Body of pancreas (tissue), 4 donors: Measurements from ENCODE around the gene CAPN14. TPM values are rescaled to one million over a fixed set of nuclear protein-coding genes. Genes with fewer than 3 reads are reported as not detected.

Source experiments
- ATAC-seq: fragments of 150-250 bp; one replicate; pipeline ENCODE4 v1.9.1; 2016
- DNase-seq, 4 donors: peaks; one replicate each; pipeline ENCODE4 v3.0.0-alpha.2; 2019
- H3K27ac ChIP-seq, 4 donors: fragments of 200-600 bp; sonication (generic); 1 replicate in 3 of 4; 2 replicates in 1 of 4; pipeline versions ENCODE4 v1.5.1 to v1.6.1; 2016 to 2019; ENCODE audit warnings: mild to moderate bottlenecking in 1 of 4, mixed read lengths in 1 of 4, moderate library complexity in 1 of 4
- H3K27me3 ChIP-seq, 2 donors: fragments of 200-600 bp; sonication (generic); one replicate each; pipeline ENCODE4 v1.6.0; 2016; ENCODE audit warnings: mild to moderate bottlenecking in 1 of 2
- H3K36me3 ChIP-seq, 2 donors: fragments of 200-600 bp; sonication (generic); replicated peaks in 1 of 2; 2 replicates each; pipeline ENCODE4 v1.5.1; 2016; ENCODE audit warnings: low read depth in 2 of 2; ENCODE audit not compliant: insufficient read depth in 1 of 2
- H3K4me1 ChIP-seq: fragments of 200-600 bp; sonication (generic); one replicate; pipeline ENCODE4 v1.6.0; 2016
- H3K4me3 ChIP-seq, 2 donors: fragments of 200-600 bp; sonication (generic); 1 replicate in 1 of 2; 2 replicates in 1 of 2; pipeline ENCODE4 v1.5.1; 2016 to 2019
- H3K9me3 ChIP-seq, 3 donors: fragments of 200-600 bp; sonication (generic); 1 replicate in 2 of 3; 2 replicates in 1 of 3; pipeline ENCODE4 v1.5.1; 2016
- POLR2A ChIP-seq, 3 donors: fragments of 450-650 bp; IDR thresholded peaks; one replicate each; pipeline ENCODE4 v1.6.1; 2016; ENCODE audit warnings: antibody characterized with exemption in 3 of 3, mild to moderate bottlenecking in 2 of 3
- WGBS, 2 donors: methylation state at CpG; one replicate each; pipeline ENCODE4 v1.1.5; 2017; 5-methylcytosine and 5-hydroxymethylcytosine counted together
- intact Hi-C: fragments of 100-400 bp; cut with DNase I; formaldehyde crosslinking; loops from one replicate; pipeline ENCODE4 v1.15.1; 2023
- total RNA-seq, 2 donors: library from RNA; depleted of rRNA; stranded (reverse); fragments of >200 nt; gene quantifications; one replicate each; pipeline ENCODE4 v1.1.0, GENCODE V29; 2016
- TF ChIP-seq, protein P1 (sequence below), 7 experiments: fragments of 450-650 bp in 4 of 7; fragments of 200-600 bp in 3 of 7; sonication (generic) in 3 of 7; IDR thresholded peaks; one replicate each; pipeline ENCODE4 v1.5.1; 2016 to 2019; ENCODE audit warnings: antibody characterized with exemption in 7 of 7

Gene CAPN14
- total RNA-seq, 2 donors from 2014 or later: not detected

DNA sequence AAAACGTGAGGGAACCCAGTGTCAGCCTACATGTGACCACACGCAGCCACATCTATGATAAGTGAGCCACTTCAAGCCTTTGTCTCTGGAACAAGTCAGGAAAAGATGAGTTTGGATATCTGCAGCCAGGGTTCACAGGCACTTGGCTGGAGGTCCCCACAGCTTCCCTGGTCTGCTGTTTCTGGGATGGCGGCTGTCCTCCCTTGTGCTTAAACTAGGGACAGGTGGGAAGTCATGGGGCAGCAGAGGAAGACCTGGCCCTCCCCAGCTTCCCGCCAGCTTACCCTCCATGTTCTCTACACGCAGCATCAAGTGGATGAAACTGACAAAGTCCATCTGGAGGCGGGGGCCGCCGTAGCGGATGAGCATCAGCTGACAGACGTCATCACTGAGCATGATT lies 40.6 kb downstream of the CAPN14 start:
- no peaks in the 10 kb centered on the region for H3K4me1 ChIP-seq
- TF ChIP-seq POLR2A (IDR thresholded peaks at IDR 0.05): no peak
- TF ChIP-seq, protein P1, sequence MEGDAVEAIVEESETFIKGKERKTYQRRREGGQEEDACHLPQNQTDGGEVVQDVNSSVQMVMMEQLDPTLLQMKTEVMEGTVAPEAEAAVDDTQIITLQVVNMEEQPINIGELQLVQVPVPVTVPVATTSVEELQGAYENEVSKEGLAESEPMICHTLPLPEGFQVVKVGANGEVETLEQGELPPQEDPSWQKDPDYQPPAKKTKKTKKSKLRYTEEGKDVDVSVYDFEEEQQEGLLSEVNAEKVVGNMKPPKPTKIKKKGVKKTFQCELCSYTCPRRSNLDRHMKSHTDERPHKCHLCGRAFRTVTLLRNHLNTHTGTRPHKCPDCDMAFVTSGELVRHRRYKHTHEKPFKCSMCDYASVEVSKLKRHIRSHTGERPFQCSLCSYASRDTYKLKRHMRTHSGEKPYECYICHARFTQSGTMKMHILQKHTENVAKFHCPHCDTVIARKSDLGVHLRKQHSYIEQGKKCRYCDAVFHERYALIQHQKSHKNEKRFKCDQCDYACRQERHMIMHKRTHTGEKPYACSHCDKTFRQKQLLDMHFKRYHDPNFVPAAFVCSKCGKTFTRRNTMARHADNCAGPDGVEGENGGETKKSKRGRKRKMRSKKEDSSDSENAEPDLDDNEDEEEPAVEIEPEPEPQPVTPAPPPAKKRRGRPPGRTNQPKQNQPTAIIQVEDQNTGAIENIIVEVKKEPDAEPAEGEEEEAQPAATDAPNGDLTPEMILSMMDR (IDR thresholded peaks at IDR 0.05): no peak
- no peaks in the 10 kb centered on the region for H3K36me3 ChIP-seq
- H3K4me3 ChIP-seq: no peak overlapping the region
- no peaks in the 10 kb centered on the region for H3K27me3 ChIP-seq
- no peak for DNase-seq
- no peak overlapping the region for H3K27ac ChIP-seq
- intact Hi-C loops: no loop called here
- WGBS, 2 donors: 76 to 85% methylated on average over 9 to 10 of the region's 10 CpGs
- ATAC-seq: no peak
- H3K9me3 ChIP-seq: no peaks in the 10 kb centered on the region

DNA sequence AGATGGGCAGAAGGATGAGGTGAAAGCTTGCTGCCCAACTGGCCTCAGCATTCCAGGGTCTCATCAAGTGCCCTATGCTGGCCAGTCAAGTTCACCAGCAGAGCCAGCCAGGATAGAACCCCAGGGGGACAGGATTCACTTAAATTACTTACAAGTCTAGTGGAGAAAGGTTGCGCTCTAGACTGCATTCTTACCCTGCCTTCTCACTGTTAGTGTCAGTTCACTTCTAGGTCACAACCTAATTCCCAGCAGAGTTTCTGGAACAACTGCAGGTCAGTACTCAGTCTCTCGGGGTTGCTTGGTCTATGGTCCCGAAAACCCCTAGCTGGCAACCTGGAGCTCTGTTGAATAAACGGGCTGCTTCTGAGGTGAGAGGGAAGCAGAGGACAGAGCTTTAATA lies 46.2 kb downstream of the CAPN14 start:
- ATAC-seq: no peak
- no peaks in the 10 kb centered on the region for H3K4me1 ChIP-seq
- no peaks in the 10 kb centered on the region for H3K36me3 ChIP-seq
- H3K27ac ChIP-seq: no peak overlapping the region
- no peaks in the 10 kb centered on the region for H3K27me3 ChIP-seq
- TF ChIP-seq POLR2A (IDR thresholded peaks at IDR 0.05): no peak
- TF ChIP-seq, protein P1 (IDR thresholded peaks at IDR 0.05): no peak
- DNase-seq: no peak
- 69 to 73% methylated on average over 4 of the region's 4 CpGs for WGBS, 2 donors
- H3K4me3 ChIP-seq: no peak overlapping the region
- H3K9me3 ChIP-seq: no peaks in the 10 kb centered on the region
- intact Hi-C loops: loop anchor here (5.0 kb wide), 1 partner anchor 459 kb away; no protein-coding TSS in a partner anchor

DNA sequence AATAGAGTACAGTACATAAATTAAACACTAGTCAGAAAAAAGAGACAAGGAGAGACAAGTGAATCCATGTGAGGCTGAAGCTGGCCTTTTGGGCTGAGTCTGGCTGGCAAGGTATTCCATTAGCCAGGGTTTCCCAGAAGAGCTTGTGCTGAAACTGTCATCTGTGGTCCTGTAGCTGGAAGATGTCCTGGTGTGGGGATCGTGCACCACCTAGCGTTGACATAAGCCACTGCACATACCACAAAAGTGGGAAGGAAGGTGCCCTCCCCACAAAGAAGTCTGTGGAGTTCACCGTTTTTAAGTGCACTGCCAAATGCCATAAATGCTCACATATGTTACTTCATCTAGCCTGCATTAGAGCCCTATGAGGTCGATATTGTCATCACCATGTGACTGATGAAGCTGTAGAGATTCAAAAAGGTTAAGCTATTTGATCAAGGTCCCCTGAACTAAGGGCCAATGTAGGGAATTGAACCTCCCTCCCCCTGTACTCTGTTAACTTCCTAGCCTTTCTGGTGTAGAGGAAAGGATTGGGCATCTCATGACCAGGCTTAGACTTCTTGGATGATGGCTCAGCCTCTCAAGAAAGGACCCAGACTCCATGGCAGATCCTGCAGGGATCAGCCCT lies 47.1 kb downstream of the CAPN14 start:
- 0 to 3% methylated on average over 4 of the region's 4 CpGs for WGBS, 2 donors
- intact Hi-C loops: loop anchor here (5.0 kb wide), 1 partner anchor 458 kb away; no protein-coding TSS in a partner anchor
- H3K4me3 ChIP-seq: no peak overlapping the region
- peak; percentile 57 to 63 (median 59) for DNase-seq
- no peak overlapping the region for H3K27ac ChIP-seq
- no peaks in the 10 kb centered on the region for H3K9me3 ChIP-seq
- no peaks in the 10 kb centered on the region for H3K36me3 ChIP-seq
- ATAC-seq: peak; percentile 78
- TF ChIP-seq POLR2A (IDR thresholded peaks at IDR 0.05): no peak
- TF ChIP-seq, protein P1 (IDR thresholded peaks at IDR 0.05): peak; percentile 80 to 93 (median 89)
- no peaks in the 10 kb centered on the region for H3K27me3 ChIP-seq
- no peaks in the 10 kb centered on the region for H3K4me1 ChIP-seq

DNA sequence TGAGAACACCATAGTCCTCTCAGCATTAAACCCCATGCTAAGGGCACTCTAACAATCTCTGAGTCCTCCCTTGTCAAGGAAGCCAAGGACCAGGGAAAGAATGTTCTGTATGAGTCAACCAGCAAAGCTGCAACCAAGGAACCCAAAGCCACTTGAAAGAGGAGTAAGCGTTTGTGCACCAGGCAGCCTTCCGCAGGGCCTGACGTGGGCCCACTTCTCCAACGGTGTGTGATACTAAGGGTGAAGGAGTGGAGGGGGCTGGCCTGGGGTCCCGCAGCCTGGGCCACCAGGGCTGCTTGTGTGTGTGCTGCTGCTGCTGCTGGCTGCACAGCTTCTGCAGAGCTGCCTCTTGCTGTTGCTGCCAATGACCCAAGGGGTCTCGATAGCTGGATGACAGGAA lies 49.0 kb downstream of the CAPN14 start:
- intact Hi-C loops: no loop called here
- Histone ChIP-seq H3K27me3 (no peaks in the 10 kb centered on the region), H3K27ac (no peak overlapping the region), H3K36me3 (no peaks in the 10 kb centered on the region), H3K4me1 (no peaks in the 10 kb centered on the region), H3K9me3 (no peaks in the 10 kb centered on the region), H3K4me3 (no peak overlapping the region)
- DNase-seq (no peak), ATAC-seq (no peak)
- 83 to 84% methylated on average over 6 of the region's 6 CpGs for WGBS, 2 donors
- no peak for TF ChIP-seq POLR2A (IDR thresholded peaks at IDR 0.05)
- TF ChIP-seq, protein P1 (IDR thresholded peaks at IDR 0.05): no peak

DNA sequence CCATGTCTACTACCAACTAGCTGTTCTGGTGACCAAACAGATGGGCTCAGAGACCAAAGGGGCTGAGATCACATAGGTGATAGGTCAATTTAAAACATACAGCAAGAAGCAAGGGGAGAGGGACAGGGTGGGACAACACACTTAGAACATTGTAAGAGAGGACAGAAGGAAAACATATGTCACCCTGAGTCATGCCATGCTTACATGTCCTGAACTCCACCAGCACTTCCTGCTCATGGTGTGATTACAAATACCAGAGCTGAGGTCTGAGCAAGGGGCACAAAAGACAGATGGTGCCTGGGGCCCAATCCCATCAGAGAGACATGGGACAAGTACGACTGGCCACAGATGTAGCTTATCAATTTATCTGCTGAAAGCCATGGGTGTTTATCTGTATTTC lies 50.4 kb downstream of the CAPN14 start:
- Histone ChIP-seq H3K36me3 (no peaks in the 10 kb centered on the region), H3K27ac (no peak overlapping the region), H3K4me1 (no peaks in the 10 kb centered on the region), H3K9me3 (no peaks in the 10 kb centered on the region), H3K4me3 (no peak overlapping the region), H3K27me3 (no peaks in the 10 kb centered on the region)
- TF ChIP-seq, protein P1 (IDR thresholded peaks at IDR 0.05): no peak
- TF ChIP-seq POLR2A (IDR thresholded peaks at IDR 0.05): no peak
- WGBS, 2 donors: 33% methylated on average over 1 of the region's 1 CpG
- intact Hi-C loops: no loop called here
- DNase-seq (no peak), ATAC-seq (no peak)
